Fibroblast of upper back skin (primary cell): ENCODE results near the gene DNASE1L1.
"Not testable (repeated sequence)": the region's sequence is repeated elsewhere in the genome, so short reads cannot be mapped to it uniquely, and the experiment has no call there.

Source experiments
- DNase-seq: peaks from one replicate; pipeline ENCODE4 v3.0.0-alpha.2; 2013

Gene DNASE1L1

GRCh38 chrX:154403192-154403591, 5.9 kb downstream of the DNASE1L1 start:
- no peak for DNase-seq

- no peak for DNase-seq
These were observed 6.4 kb downstream of the DNASE1L1 start for GRCh38 chrX:154402622-154403127.

- DNase-seq: no peak
These were observed 7.0 kb downstream of the DNASE1L1 start for GRCh38 chrX:154401918-154402621.

DNA sequence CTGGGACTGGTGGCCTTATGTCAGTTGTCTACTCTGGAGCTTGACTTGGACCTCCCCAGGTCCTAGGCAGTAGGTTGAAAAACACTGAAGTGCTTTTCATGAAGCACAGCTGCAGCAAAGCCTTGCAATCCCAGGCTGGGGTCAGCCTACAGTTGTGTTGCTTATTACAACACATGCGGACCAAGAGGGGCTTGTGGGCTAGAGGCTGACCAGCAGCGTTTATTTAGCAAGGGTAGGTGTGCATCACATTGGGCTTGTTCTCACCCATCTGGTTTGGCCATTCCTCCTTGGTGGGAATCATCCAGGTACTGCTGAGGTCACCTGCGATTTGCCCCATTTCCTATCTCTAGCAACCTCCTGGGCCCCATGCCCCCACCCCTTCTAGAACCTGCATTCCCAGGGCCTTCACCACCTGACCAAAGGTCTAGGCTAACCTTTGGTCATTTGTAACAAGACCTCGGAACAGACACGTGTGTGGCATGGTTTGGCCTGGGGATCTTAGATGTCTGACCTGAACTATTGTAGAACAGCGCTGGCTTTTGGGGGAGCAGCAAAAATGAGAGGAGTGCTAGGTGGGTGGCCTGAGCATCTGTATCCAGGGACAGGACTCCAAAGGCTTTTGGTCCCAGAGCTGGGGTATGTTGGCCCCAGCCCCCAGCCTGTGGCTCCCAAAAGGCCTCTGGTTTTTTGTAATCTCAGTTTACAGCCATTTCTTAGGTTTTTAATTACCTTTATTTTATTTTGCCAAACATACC, 7.8 kb downstream of the DNASE1L1 start:
- peak; percentile 40 for DNase-seq

GRCh38 chrX:154400369-154400817, 8.7 kb downstream of the DNASE1L1 start:
- not testable (repeated sequence) for DNase-seq

- DNase-seq: no peak
These were observed 9.3 kb downstream of the DNASE1L1 start for GRCh38 chrX:154399527-154400368.

GRCh38 chrX:154398668-154399526, 10.2 kb downstream of the DNASE1L1 start:
- DNase-seq: peak; percentile 82

DNA sequence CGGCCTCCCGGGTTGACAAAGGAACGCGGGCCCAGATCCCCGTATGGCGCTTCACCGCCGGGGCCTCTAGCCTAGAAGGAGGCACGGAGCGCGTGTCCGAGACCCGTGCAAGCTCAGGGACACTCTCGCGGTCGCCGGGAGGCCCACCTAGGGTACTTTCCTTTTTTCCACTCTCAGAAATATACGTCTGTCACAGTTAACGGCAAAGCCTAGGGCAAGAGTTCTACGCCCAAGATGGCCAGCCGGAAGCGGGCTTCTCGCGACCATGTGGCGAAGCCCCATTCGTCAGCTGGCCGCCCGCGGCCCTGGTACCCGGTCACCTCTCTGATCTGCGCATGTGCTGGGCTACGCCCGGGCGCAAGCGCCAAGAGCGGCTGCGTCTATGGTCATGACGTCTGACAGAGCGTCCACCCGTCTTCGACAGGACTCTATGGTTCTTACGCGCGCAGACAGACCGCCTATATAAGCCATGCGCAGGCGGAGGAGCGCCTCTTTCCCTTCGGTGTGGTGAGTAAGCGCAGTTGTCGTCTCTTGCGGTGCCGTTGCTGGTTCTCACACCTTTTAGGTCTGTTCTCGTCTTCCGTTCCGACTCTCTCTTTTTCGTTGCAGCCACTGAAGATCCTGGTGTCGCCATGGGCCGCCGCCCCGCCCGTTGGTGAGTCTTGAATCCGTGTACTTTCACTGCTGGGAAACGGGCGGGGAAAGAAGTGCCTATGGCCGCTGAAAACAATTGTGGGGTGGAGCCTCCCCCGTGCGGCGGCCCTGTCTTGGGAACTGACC, 11.0 kb downstream of the DNASE1L1 start, which contains the start of gene RPL10:
TSS of gene RPL10 (plus strand) at position 490 of the 780 bp plus-strand sequence. CDS start at position 633, 143 bp downstream.
- DNase-seq: peak; percentile 97

GRCh38 chrX:154396973-154397887, 11.8 kb downstream of the DNASE1L1 start:
- peak; percentile 65 for DNase-seq

DNA sequence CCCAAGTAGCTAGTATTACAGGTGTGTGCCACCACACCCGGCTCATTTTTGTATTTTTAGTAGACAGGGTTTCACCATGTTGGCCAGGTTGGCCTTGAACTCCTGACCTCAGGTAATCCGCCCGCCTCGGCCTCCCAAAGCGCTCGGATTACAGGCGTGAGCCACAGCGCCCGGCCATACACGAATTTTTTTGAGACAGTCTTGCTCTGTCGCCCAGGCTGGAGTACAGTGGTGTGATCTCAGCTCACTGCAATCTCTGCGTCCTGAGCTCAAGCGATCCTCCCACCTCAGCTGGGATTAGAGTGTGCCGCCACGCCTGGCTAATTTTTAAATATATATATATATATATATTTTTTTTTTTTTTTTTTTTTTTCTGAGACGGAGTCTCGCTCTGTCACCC, 12.7 kb downstream of the DNASE1L1 start:
- DNase-seq: not testable (repeated sequence)

GRCh38 chrX:154389812-154390747, 19.0 kb downstream of the DNASE1L1 start:
- DNase-seq: not testable (repeated sequence)

GRCh38 chrX:154388649-154389048, 20.4 kb downstream of the DNASE1L1 start:
- not testable (repeated sequence) for DNase-seq

DNA sequence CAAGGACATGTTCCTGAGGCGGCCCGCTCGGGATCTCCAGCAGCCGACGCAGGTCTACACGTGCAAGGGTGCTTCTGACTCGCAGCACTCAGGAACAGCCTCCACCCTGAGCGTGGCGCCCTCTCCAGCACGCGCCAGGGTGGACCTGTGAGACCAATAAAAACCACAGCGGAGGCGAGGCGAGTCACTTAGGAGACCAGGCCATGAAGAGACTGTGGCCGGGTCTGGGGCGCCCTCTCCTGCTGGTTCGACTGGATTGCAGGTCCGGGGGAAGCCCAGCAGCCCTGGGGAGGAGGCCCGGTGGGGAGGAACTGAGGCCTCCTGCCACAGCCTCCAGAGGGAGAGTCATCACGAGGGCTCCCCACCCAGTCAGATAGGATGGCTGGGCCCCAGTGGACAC, 21.0 kb downstream of the DNASE1L1 start:
- DNase-seq: not testable (repeated sequence)

- no peak for DNase-seq
These were observed 24.7 kb downstream of the DNASE1L1 start for GRCh38 chrX:154384284-154384892.

DNA sequence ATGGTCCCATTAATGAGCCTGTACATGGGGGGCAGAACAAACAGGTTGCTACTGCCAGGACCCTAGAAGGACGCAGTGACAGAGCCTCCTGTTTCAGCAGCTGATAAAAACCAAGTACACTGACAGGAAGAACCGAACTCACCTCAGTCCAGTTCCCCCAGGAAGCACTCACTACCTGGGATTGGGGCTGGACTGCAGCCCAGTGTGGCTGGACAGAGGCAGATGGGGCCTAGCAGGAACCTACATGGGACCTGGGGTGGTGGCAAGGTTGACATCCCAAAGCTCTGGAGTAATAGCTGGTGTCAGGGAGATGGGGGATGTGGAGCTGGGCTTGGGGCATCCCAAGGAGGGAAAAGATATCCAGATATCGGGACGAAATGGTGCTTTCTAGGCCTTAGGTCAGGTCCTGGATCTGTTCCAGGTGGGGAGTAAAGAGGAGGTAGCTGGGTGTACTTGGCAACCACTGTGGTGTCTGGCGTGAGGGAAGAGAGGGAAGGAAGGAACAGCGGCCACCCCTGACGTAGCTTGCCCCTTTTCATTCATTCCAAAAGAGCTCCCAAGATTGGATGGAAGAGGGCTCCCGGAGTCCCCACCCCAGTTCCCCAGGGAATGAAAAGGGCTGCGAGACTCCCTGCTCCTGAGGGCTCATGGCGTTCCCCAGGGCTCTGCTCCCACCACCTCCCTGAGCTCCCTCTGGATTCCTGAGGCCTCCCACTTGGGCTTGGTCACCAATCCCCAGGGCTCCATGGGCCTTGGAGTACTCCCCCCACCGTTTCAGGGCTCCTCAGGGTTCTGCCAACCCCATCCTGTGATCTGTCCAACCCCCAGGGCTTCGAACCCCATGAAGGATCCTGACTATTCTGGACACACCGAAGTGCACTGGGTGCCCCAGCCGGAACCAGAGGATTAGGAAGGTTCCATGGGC, 25.4 kb downstream of the DNASE1L1 start:
- no peak for DNase-seq

DNA sequence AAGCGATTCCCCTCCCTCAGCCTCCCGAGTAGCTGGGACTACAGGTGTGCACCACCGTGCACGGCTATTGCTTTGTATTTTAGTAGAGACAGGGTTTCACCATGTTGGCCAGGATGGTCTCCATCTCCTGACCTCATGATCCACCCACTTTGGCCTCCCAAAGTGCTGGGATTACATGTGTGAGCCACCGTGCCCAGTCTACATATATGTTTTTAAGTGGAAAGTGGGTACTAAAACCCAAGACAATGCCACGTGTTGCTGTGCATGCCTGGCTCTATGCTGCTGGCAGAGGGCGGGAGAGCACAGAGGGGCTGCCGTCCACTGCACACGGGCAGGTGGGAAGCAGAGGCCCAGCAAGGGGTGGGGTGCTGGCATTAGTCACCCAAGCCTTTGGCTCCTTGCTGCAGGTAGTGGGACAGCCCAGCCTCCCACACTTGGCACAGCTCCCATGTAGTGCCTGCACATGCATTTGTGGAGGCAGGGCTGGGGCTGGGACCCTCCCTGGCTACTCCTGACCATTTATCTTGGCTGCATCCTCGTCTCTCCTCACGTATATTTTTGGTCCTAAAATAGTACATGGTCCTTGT, 26.5 kb downstream of the DNASE1L1 start:
- no peak for DNase-seq

DNA sequence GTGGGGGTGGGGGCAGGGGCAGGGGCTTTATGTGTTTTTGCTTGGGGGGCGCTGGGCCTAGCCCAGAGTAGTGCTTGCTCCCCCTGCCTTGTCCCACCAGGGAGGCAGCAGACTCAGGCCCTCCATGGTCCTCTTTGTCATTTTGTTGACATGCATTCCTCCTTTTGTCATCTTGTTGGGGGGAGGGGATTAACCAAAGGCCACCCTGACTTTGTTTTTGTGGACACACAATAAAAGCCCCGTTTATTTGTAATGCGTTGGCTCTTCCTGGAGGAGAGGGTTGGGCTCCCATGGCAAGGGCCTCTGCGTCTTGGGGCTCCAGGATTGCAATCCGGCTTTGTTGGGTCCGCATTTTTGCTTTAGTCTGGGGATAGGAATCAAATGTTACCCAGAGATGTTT, 27.8 kb downstream of the DNASE1L1 start:
- no peak for DNase-seq
